ENCODE results near the gene EVC. TPM values are rescaled to one million over a fixed set of nuclear protein-coding genes. Genes with fewer than 3 reads are reported as not detected.
A peak's percentile ranks its signal among the peaks of the same experiment; 100 is the strongest.
"Not testable (repeated sequence)": the region's sequence is repeated elsewhere in the genome, so short reads cannot be mapped to it uniquely, and the experiment has no call there.

Gene EVC
- total RNA-seq, 1 donor from 2014 or later, result 13.5 TPM

DNA sequence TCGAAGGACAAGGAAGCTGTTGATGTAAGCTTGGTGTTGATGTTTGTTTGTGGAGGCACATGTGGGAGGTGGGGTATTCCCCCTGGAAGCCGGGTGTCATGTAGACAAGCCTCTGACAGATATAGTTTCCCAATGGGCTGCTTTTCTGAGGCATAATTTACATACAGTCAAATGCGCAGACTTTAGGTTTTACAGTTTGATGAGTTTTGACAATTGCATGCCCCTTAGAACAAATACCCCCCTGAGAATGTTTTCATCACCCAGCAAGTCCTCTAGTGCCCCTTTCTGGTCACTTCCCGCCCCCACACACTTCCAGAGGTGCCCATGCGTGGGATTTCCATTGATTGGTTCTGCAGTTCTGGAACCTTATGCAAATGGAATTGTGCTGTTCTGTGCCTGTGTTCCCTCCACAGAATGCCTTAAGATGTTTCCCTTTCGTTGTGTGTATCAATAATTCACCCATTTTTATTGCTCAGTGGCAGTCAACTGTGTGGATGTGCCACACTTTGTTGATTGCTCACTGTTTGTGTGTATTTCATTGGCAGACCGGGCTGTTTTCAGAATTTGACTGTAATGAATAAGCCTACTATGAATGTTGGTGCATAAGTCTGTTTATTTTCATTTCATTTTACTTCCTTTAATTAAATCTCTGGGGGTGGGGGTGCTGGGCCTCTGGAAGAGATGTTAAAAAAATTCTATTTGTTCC lies 8.5 kb downstream of the EVC start:
- no peak overlapping the region for H3K4me3 ChIP-seq (ENCODE audit: low read depth, low read length)
- peak; percentile 91 for DNase-seq (ENCODE audit: low read depth)
- TF ChIP-seq, protein P1, sequence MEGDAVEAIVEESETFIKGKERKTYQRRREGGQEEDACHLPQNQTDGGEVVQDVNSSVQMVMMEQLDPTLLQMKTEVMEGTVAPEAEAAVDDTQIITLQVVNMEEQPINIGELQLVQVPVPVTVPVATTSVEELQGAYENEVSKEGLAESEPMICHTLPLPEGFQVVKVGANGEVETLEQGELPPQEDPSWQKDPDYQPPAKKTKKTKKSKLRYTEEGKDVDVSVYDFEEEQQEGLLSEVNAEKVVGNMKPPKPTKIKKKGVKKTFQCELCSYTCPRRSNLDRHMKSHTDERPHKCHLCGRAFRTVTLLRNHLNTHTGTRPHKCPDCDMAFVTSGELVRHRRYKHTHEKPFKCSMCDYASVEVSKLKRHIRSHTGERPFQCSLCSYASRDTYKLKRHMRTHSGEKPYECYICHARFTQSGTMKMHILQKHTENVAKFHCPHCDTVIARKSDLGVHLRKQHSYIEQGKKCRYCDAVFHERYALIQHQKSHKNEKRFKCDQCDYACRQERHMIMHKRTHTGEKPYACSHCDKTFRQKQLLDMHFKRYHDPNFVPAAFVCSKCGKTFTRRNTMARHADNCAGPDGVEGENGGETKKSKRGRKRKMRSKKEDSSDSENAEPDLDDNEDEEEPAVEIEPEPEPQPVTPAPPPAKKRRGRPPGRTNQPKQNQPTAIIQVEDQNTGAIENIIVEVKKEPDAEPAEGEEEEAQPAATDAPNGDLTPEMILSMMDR (conservative IDR thresholded peaks at IDR 0.05; ENCODE audit: low read depth, low read length), result peak; percentile 30

DNA sequence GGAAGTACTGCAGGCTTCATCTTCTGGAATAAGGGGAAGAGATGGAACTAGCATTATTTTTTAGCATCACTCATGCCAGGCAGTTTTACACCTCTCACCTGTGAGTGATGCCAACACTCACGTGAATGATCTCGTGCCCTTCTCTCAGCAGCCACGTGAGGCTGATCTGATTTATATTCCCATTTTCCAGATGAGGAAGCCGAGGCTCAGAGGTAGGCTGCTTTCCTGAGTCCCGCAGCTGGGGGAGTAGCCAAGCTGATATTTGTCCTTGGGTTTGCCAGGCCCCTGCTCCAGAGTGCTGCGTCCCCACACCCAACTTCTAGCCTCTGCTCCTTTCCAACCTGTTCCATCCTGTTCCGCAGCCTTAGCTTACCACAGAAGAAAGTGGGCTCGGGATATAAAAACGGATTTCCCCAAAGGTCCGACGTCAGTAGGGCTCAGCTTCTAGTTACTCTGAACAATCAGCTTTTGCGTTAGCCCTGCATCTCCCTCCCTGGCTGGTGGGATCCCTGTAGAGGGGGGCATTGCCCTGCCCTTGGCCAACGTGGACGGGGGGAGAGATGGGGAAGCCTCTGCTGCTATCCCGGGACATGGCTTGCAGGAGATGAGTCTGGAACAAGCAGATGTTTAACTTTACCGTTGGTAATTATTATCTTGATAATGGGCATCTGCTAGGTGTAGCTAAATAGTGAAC lies 9.3 kb downstream of the EVC start:
- no peak overlapping the region for H3K4me3 ChIP-seq (ENCODE audit: low read depth, low read length)
- TF ChIP-seq, protein P1 (conservative IDR thresholded peaks at IDR 0.05; ENCODE audit: low read depth, low read length), result no peak
- DNase-seq (ENCODE audit: low read depth), result no peak

DNA sequence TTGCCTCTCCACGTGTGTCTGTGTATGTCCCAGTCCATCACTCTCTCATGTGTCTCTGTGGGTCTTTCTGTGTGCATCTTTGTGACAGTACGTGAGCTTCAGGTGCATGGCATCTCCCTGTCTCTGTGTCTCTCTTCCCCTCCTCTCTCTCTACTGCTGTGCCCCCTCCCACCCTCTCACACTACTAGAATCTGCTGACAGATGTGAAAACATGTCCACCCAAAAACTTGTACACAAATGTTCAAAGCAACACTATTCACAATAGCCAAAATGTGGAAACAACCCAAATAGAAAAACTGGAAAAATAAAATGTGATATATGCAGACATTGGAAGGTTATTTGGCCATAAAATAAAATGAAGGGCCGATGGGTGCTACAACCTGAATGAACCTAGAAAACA lies 10.0 kb downstream of the EVC start:
- no peak overlapping the region for H3K4me3 ChIP-seq (ENCODE audit: low read depth, low read length)
- TF ChIP-seq, protein P1 (conservative IDR thresholded peaks at IDR 0.05; ENCODE audit: low read depth, low read length), result no peak

DNA sequence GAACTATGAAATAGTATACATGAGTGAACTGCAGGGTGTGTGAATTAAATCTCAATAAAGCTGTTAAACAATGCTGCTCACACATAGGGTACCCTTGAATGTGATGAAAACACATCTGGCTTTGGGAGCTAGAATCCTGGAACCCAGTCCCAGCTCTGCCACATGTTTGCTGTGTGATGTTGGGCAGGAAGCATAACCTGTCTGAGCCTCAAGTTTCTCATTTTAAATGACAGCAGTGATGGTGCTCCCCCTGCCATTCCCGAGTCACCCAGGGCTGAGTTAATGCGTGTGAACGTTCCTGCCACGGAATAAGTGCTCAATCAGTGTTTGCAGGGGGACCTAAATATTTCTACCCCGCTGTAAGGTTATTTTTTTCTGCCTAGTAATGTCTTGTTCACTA lies 10.9 kb downstream of the EVC start:
- no peak for DNase-seq (ENCODE audit: low read depth)
- H3K4me3 ChIP-seq (ENCODE audit: low read depth, low read length), result no peak overlapping the region
- TF ChIP-seq, protein P1 (conservative IDR thresholded peaks at IDR 0.05; ENCODE audit: low read depth, low read length), result no peak

More for the DNA sequence above, 10.0 kb downstream of the EVC start:
- DNase-seq (ENCODE audit: low read depth), result no peak

DNA sequence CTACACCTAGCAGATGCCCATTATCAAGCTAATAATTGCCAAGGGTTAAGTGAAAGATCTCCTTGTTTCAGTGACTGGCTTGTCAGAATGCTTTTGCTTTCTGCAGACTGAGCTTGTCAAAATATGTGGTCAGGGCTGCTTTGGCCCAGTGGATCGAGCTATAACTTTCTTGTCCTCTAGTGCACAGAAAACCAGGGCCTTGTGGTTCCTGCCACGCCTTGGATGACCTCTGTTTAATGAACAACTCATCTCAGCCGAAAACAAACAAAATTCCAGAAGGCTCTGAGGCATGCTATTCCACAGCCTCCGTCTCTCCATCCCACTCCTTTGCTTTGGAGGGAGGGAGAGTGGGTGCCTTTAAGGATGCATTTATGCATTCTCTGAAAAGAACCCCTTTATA lies 11.3 kb downstream of the EVC start:
- no peak overlapping the region for H3K4me3 ChIP-seq (ENCODE audit: low read depth, low read length)
- DNase-seq (ENCODE audit: low read depth), result peak; percentile 99
- TF ChIP-seq, protein P1 (conservative IDR thresholded peaks at IDR 0.05; ENCODE audit: low read depth, low read length), result no peak

DNA sequence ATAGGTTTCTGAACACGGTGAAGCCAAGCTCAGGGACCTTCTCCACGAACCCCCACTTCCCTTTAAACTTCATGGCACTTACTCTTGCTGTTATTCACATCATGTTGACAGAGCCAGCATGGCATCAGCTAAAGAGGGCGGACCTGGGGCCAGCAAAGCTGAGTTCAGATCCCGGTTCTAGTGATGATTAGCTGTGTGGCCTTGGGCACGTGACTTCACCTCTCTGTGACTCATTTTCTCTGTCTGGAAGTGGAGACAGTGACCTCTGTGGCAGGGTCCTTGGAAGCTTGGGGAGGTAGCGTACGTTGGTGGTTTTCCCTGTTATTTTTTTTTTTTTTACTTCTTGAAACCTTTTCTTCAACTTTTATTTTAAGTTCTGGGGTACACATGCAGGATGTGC lies 13.4 kb downstream of the EVC start:
- no peak overlapping the region for H3K4me3 ChIP-seq (ENCODE audit: low read depth, low read length)
- DNase-seq (ENCODE audit: low read depth), result peak; percentile 47
- TF ChIP-seq, protein P1 (conservative IDR thresholded peaks at IDR 0.05; ENCODE audit: low read depth, low read length), result no peak

DNA sequence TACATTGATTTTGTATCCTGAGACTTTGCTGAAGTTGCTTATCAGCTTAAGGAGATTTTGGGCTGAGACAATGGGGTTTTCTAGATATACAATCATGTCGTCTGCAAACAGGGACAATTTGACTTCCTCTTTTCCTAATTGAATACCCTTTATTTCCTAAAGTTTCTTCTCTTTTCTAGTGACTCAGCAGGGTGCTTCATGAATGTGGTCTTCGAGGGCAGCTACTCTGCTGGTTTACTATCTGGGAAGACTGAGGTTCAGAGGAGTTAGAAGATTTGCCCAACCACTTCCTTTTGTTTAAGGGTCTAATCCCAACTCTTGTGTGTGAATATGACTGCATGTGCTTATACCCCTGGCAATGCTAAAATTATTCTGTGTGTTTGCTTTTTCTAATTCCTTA lies 17.4 kb downstream of the EVC start:
- not testable (repeated sequence) for H3K4me3 ChIP-seq (ENCODE audit: low read depth, low read length); DNase-seq (ENCODE audit: low read depth)
